H9 (cell line): ENCODE results near the gene HS6ST1. TPM values are rescaled to one million over a fixed set of nuclear protein-coding genes. Genes with fewer than 3 reads are reported as not detected.
A peak's percentile ranks its signal among the peaks of the same experiment; 100 is the strongest.

Experiments used
- DNase-seq: peaks from one replicate; pipeline ENCODE4 v3.0.0-alpha.2; 2017
- H2AFZ ChIP-seq: one replicate; pipeline ENCODE4 v1.6.1; 2013; ENCODE audit warnings: mild to moderate bottlenecking, low read length, control low read depth, moderate library complexity
- H2AK5ac ChIP-seq: 2 replicates; pipeline ENCODE4 v1.6.1; 2013; ENCODE audit warnings: low read length, control low read depth, mixed read lengths; ENCODE audit not compliant: insufficient read length
- H2BK120ac ChIP-seq: one replicate; pipeline ENCODE4 v1.6.1; 2013; ENCODE audit warnings: low read depth, mild to moderate bottlenecking, low read length, control low read depth, inconsistent platforms; ENCODE audit not compliant: poor library complexity, severe bottlenecking
- H2BK12ac ChIP-seq: 2 replicates; pipeline ENCODE4 v1.6.1; 2013; ENCODE audit warnings: low read length, control low read depth, mixed read lengths, low read depth; ENCODE audit not compliant: insufficient read length
- H2BK15ac ChIP-seq: 2 replicates; pipeline ENCODE4 v1.6.1; 2013; ENCODE audit warnings: low read depth, low read length, control low read depth
- H2BK20ac ChIP-seq: one replicate; pipeline ENCODE4 v1.6.1; 2013; ENCODE audit warnings: low read depth, mild to moderate bottlenecking, low read length, control low read depth, inconsistent platforms; ENCODE audit not compliant: poor library complexity, severe bottlenecking
- H2BK5ac ChIP-seq: 2 replicates; pipeline ENCODE4 v1.6.1; 2013; ENCODE audit warnings: low read length, control low read depth, mixed read lengths; ENCODE audit not compliant: insufficient read length
- H3K14ac ChIP-seq: 2 replicates; pipeline ENCODE4 v1.6.1; 2013; ENCODE audit warnings: low read length, control low read depth; ENCODE audit not compliant: insufficient read depth
- H3K18ac ChIP-seq: 2 replicates; pipeline ENCODE4 v1.6.1; 2013; ENCODE audit warnings: low read depth, mild to moderate bottlenecking, mixed read lengths, low read length, control low read depth; ENCODE audit not compliant: insufficient read length
- H3K23ac ChIP-seq: 2 replicates; pipeline ENCODE4 v1.6.1; 2013; ENCODE audit warnings: low read length, control low read depth, mixed read lengths, low read depth; ENCODE audit not compliant: insufficient read length
- H3K23me2 ChIP-seq: 2 replicates; pipeline ENCODE4 v1.6.1; 2013; ENCODE audit warnings: low read depth, mild to moderate bottlenecking, mixed read lengths, low read length, control low read depth; ENCODE audit not compliant: insufficient read length, poor library complexity, severe bottlenecking
- H3K27ac ChIP-seq: 2 replicates; pipeline ENCODE4 v1.5.1; 2013; ENCODE audit warnings: low read length, control low read depth, mixed read lengths, low read depth; ENCODE audit not compliant: insufficient read length
- H3K27me3 ChIP-seq: 2 replicates; pipeline ENCODE4 v1.6.1; 2013; ENCODE audit warnings: low read length, control low read depth, inconsistent platforms; ENCODE audit not compliant: insufficient read depth
- H3K4ac ChIP-seq: 2 replicates; pipeline ENCODE4 v1.6.1; 2013; ENCODE audit warnings: low read depth, mild to moderate bottlenecking, control low read depth, inconsistent platforms, low read length, moderate library complexity
- H3K4me1 ChIP-seq: 2 replicates; pipeline ENCODE4 v1.6.1; 2013; ENCODE audit warnings: low read length, control low read depth, inconsistent platforms; ENCODE audit not compliant: insufficient read depth
- H3K4me2 ChIP-seq: 2 replicates; pipeline ENCODE4 v1.6.1; 2013; ENCODE audit warnings: low read length, control low read depth, mixed read lengths; ENCODE audit not compliant: insufficient read length, insufficient read depth
- H3K56ac ChIP-seq: 2 replicates; pipeline ENCODE4 v1.6.1; 2013; ENCODE audit warnings: low read depth, mild to moderate bottlenecking, mixed read lengths, low read length, control low read depth; ENCODE audit not compliant: insufficient read length
- H3K79me1 ChIP-seq: 2 replicates; pipeline ENCODE4 v1.6.1; 2013; ENCODE audit warnings: low read depth, mild to moderate bottlenecking, moderate library complexity, low read length, control low read depth, inconsistent platforms; ENCODE audit not compliant: insufficient read depth, poor library complexity, severe bottlenecking
- H3K79me2 ChIP-seq: 2 replicates; pipeline ENCODE4 v1.6.1; 2013; ENCODE audit warnings: low read length, control low read depth, inconsistent platforms; ENCODE audit not compliant: insufficient read depth
- H3K9ac ChIP-seq: 2 replicates; pipeline ENCODE4 v1.6.1; 2013; ENCODE audit warnings: low read length, control low read depth, mixed read lengths; ENCODE audit not compliant: insufficient read length; ENCODE audit errors: extremely low read depth
- H3K9me3 ChIP-seq: one replicate; pipeline ENCODE4 v1.6.1; 2013; ENCODE audit warnings: low read depth, low read length, inconsistent platforms; ENCODE audit not compliant: control insufficient read depth
- H3T11ph ChIP-seq: one replicate; pipeline ENCODE4 v1.6.1; 2013; ENCODE audit warnings: mild to moderate bottlenecking, low read length, control low read depth, inconsistent platforms
- H4K20me1 ChIP-seq: one replicate; pipeline ENCODE4 v1.6.1; 2013; ENCODE audit not compliant: control insufficient read depth, insufficient read length, insufficient read depth
- H4K5ac ChIP-seq: 2 replicates; pipeline ENCODE4 v1.6.1; 2013; ENCODE audit warnings: low read depth, mild to moderate bottlenecking, mixed read lengths, low read length, control low read depth; ENCODE audit not compliant: insufficient read length
- H4K8ac ChIP-seq: replicated peaks from 2 replicates; pipeline ENCODE4 v1.6.1; 2013; ENCODE audit warnings: low read length, control low read depth, mixed read lengths, low read depth; ENCODE audit not compliant: insufficient read length
- H4K91ac ChIP-seq: 2 replicates; pipeline ENCODE4 v1.6.1; 2013; ENCODE audit warnings: low read depth, mild to moderate bottlenecking, moderate library complexity, mixed read lengths, low read length, control low read depth; ENCODE audit not compliant: insufficient read length
- H3K27ac Mint-ChIP-seq, 3 experiments: 2 replicates in 2 of 3; 3 replicates in 1 of 3; pipeline ENCODE4 v1.8.0; 2020 to 2021; ENCODE audit warnings: mixed read lengths in 3 of 3, mild to moderate bottlenecking in 1 of 3, moderate library complexity in 1 of 3
- H3K27me3 Mint-ChIP-seq: 2 replicates; pipeline ENCODE4 v1.8.0; 2021; ENCODE audit warnings: low read depth, mild to moderate bottlenecking, moderate library complexity, mixed read lengths
- H3K36me3 Mint-ChIP-seq, 3 experiments: 2 replicates in 2 of 3; 3 replicates in 1 of 3; pipeline ENCODE4 v1.8.0; 2020 to 2021; ENCODE audit warnings: low read depth in 3 of 3, mixed read lengths in 3 of 3; ENCODE audit not compliant: insufficient read depth in 1 of 3
- H3K4me1 Mint-ChIP-seq, 2 experiments: 2 replicates each; pipeline ENCODE4 v1.8.0; 2020; ENCODE audit warnings: mixed read lengths in 2 of 2
- H3K4me3 Mint-ChIP-seq, 2 experiments: 2 replicates in 1 of 2; 3 replicates in 1 of 2; pipeline ENCODE4 v1.8.0; 2020 to 2021; ENCODE audit warnings: mild to moderate bottlenecking in 2 of 2, mixed read lengths in 2 of 2, moderate library complexity in 1 of 2
- H3K9me3 Mint-ChIP-seq, 2 experiments: 2 replicates in 1 of 2; 3 replicates in 1 of 2; pipeline ENCODE4 v1.8.0; 2020; ENCODE audit warnings: mild to moderate bottlenecking in 2 of 2, mixed read lengths in 2 of 2, moderate library complexity in 1 of 2
- CTCF ChIP-seq: fragments of 200-600 bp; sonication (generic); conservative IDR thresholded peaks from 3 replicates; pipeline ENCODE4 v1.8.0; 2021; ENCODE audit warnings: antibody characterized with exemption, mild to moderate bottlenecking
- WGBS: extraction: QIAGEN DNeasy Blood & Tissue Kit; methylation state at CpG from one replicate; pipeline ENCODE4 v1.1.7; 2013; ENCODE audit warnings: missing lambda C conversion rate, low lambda C conversion rate, mixed read lengths; ENCODE audit not compliant: insufficient read length; ENCODE audit errors: extremely low coverage; 5-methylcytosine and 5-hydroxymethylcytosine counted together
- total RNA-seq: library from RNA; stranded (reverse); gene quantifications from 2 replicates; pipeline ENCODE4 v1.2.1, GENCODE V29; 2021

HS6ST1 gene
- total RNA-seq, 1 experiment from 2014 or later = 60.2 TPM

- Histone ChIP-seq H2BK5ac (peak overlapping the region; percentile 89), H2AFZ (no peak overlapping the region), H4K20me1 (no peaks in the 10 kb centered on the region), H3K27me3 (no peaks in the 10 kb centered on the region), H4K5ac (peak overlapping the region; percentile 49), H3K56ac (peak overlapping the region; percentile 31), H3K4me1 (peaks cover 7% of the 10 kb centered on the region; the same call in 1 of the 2 replicates), H3K27ac (peak overlapping the region; percentile 87), H3K4me2 (peak overlapping the region; percentile 35), H3K23ac (no peak overlapping the region), H3K79me2 (no peaks in the 10 kb centered on the region), H3K18ac (peak overlapping the region; percentile 93), H2BK120ac (no peak overlapping the region), H3K79me1 (no peaks in the 10 kb centered on the region), H3K14ac (peak overlapping the region; percentile 95), H2BK20ac (no peak overlapping the region), H3K23me2 (no peaks in the 10 kb centered on the region), H2BK15ac (no peak overlapping the region), H3K4ac (peak overlapping the region; percentile 72), H3K9ac (no peak overlapping the region), H4K91ac (peak overlapping the region; percentile 92), H2BK12ac (peak overlapping the region; percentile 99), H2AK5ac (peak overlapping the region; percentile 89), H4K8ac (peak overlapping the region; percentile 69), H3T11ph (no peak overlapping the region), H3K9me3 (no peaks in the 10 kb centered on the region)
- Mint-ChIP-seq H3K4me1 (peaks cover 37% of the 10 kb centered on the region in 2 experiments), H3K27ac (peak overlapping the region; percentile 98), H3K9me3 (peaks cover 0 to 2% of the 10 kb centered on the region in 2 experiments; a peak in 1 of 5 replicates), H3K36me3 (peaks cover 0 to 5% (median 0%) of the 10 kb centered on the region in 3 experiments; a peak in 1 of 7 replicates), H3K4me3 (peak overlapping the region in 1 of 2 experiments; percentile 6; a peak in 2 of 5 replicates), H3K27me3 (peaks cover 6% of the 10 kb centered on the region; the same call in 1 of the 2 replicates)
- no peak for TF ChIP-seq CTCF
- no CpG with 5 or more reads among the region's 12 CpGs for WGBS
- DNase-seq = no peak
Observed at GRCh38 chr2:128362176-128362888, 43.7 kb upstream of the HS6ST1 start.
